GM18508 (cell line): ENCODE data around the gene DHRS9.

Experiments
- ATAC-seq: cut with Tn5 transposase; IDR thresholded peaks from one replicate; pipeline ENCODE4 v1.9.1; 2021; ENCODE audit warnings: moderate number of reproducible peaks; ENCODE audit not compliant: insufficient read depth, unreplicated experiment

Gene DHRS9

DNA sequence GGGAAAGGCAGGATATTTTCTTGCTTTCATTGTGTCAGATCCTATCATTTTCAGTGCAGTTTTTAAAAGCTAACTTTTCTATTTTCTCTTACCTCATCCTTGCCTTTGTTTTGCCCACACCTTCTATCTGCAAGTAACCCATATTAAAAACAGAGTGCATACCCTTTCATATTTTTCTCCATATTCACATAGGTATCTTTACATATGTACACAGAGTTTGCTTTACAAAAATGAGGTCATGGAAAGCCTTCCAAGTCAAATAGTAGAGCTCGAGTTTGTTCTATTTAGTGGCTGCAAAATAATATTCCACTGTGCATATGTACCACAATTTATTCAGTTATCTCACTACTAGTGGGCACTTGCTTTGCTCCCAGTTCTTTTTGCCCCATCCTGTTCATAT lies 3.9 kb upstream of the DHRS9 start:
- ATAC-seq: no peak

DNA sequence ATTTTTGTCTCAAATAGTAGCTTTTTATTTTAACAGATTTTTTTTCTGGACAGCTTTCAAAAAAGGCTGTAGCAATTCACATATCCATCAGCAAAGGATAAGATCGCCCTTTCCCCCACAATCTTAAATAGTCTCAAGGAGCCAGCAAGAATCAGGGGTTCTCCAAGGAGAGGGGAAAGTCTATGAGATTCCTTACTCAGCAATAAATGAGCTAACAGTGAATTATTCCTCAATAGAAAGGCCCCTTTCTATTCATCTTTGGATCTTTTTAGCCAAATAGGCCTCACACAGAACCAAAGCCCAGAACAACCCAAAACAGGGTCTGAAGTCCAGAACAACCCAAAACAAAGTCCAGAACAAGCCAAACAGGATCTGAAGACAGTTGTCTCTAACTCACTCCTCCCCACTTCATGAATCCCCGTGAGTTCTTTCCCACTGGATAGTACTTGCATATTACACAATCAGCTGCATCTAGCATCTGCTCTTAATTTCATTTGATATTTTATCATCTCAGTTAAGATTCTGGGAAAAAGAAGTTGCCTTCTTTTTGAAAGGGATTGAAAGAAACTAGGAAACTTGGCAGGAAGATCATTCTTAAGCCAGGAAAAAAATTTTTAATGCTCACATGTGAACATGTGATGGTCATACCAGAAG lies 3.4 kb upstream of the DHRS9 start:
- ATAC-seq: no peak

DNA sequence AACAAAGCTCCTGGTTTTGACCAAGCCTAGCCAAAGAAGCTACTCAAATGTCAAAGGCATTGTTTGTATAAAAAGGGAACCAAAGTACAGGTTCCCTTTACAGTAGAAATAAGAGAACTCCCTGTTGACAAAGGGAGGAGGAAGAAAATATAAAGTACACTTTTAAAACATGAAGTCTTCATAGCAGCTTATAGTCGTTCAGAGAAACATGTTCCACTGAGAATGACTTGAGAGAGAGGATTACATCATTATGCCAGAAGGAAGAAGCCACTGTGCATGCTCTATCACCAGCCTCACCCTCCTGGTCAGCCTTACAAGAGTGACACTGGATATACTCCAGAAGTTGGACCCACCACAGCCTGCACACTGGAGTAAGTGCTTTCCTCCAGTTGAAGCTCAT lies 2.5 kb upstream of the DHRS9 start:
- no peak for ATAC-seq

DNA sequence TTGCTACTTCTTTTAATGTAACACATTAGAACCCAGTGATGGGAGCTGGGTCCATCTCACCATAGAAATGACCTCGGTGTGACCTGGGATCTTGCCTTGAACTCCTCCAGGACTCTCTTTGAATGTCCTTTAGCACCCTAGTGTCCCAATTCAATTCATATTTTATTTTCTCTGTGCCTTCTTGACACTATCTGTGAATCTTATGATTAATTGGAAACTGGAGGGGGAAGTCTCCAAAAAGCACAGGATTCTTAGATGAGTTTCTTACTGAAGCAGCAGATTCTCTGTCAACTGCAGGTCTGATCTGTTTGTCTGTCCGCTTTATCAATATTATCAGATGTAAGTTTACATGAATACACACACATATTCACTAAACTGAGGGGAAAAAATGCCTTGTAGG lies 470 bp downstream of the DHRS9 start:
- ATAC-seq: no peak

DNA sequence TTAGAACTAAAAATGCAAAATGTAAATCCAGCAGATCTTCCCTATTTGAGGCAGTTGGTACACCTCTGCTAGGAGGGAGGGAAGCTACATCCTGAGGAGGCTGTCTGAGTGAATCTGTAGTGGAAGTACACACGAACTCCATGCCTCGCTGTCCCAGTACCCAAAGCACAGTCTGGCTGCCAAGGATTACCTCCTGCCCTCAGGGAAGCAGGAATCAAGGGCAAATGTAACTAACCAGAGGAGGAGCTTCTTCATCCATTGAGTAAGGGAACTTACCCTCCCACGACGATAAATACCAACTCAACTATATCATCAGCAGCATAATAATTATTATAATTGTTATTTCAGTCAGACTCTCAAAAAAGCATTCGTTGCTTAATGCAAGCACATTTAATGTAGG lies 2.1 kb downstream of the DHRS9 start:
- ATAC-seq: no peak

DNA sequence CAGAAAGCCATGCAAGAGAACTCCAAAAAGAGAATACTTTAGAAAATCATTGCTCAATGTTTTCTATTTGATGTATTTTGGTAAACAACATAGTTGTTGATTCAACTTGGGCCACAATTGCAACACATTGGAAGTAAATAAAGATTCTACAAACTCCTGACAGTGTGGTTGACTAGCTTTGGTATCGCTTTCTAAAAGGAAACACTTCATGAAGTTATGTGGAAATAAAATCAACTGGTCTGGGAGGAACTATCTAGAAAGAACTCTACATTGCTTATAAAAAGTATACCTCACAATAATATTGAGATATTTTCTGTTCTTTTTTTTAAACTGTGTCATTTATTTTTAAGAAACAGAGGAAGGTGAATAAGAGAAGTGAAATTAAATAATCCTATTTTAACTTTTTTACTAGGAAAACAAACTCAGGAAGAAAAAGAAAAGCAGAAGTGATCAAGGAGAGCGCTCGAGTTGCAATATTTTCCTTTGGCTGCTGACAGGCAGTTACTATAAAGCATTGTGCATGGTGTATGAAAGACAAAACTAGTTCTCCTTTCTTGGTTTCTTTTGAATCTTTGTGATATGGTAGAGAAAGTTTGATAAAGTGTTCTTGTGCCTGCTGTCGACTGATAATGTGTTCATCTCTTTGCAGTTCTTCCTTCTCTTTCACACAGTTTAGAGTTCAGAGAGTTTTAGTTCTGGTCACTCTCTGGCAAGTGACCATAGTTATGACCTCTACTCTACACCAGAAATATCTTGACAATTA lies 3.0 kb downstream of the DHRS9 start:
- ATAC-seq: no peak

DNA sequence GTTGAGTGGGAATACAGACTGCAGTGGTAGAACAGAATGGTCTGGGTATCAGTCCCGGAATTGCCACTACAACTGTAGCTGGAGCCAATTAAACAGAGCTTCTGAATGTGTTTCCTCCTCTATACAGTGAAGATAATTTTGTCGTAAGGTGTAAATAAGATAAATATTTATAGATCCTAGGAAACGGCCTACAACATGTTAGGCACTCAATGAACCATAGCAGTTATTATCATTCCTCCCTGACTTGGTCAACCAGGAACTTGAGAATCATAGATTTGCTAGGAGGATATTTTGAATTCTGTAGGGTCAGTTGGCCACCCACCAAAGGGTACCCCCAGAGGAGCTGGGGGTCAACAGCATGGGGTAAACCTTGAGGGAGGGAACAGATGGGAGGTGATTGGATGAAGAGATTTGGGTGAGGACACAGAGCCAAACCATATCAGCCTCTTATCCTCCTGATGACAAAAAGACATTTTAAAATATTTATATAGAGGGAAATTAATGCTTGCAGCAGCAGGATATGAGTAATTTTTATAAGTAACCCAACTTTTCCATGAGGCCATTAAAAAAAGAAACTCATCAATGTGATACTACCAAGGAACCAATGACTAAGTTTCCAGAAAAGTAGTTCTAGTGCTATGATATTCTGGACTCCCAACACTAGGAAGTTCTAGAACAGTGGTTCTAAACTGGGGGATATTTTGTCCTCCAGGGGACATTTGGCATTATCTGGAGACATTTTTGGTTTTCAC lies 4.0 kb downstream of the DHRS9 start:
- ATAC-seq: no peak

DNA sequence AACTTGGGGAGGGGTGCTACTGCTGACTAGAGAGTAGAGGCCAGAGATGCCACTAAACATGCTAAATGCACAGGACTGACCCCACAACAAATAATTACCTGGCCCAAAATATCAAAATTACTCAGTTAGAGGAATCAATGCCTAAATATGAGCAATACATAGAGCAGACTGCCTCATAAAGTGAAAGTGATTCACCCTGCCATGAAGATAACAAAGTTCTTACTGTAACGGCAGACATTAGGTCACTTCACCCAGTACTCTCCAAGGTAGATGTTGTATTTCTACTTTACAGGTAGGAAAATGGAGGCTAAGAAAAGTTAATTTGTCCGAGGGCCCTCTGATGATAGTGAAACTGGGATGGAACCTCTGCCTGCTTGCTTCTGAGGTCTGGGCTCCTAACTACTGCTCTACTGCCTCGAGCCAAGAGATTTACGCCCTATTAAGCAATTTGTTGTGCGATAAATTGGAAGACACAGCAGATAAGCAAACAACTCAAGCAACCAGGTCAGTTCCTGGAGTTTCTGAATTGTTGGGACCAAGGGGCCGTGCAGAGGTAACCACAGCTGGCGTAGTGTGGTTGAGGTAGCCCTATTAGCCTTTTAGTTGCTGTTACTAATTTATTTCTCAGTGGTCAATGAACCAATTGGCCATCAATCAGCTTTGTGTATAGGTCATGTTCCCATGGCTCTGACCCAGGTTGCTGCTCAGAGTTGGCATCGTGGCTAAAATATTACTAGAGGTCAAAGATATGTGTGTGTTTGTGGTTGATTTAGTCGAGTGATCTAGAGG lies 4.8 kb downstream of the DHRS9 start:
- ATAC-seq: no peak

DNA sequence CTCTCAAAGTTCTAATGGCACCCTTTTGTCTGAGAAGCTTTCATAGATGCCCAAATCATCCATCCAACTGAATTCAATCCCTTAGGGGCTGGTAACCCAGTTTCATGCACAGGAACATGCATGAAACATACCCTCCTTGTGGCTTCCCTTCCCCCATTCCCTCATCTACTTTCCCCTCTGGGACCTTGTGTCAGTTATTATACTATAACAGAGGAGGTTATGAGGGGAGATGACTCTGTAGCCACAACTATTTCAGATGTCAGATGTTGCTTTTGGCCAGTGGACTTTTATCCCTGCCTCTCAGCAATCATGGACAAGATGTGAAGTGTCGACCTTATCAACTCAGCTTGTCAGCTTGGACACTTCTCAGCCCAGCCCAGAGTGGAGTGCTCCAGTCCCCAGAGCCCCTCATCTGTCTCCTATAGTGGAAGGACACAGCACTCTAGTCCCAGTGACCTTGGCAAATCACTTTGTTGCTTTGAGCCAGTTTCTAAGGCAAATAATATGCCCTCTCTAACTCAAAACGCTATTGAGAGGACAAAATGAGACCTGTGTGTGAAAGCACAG lies 8.4 kb downstream of the DHRS9 start:
- ATAC-seq: no peak

DNA sequence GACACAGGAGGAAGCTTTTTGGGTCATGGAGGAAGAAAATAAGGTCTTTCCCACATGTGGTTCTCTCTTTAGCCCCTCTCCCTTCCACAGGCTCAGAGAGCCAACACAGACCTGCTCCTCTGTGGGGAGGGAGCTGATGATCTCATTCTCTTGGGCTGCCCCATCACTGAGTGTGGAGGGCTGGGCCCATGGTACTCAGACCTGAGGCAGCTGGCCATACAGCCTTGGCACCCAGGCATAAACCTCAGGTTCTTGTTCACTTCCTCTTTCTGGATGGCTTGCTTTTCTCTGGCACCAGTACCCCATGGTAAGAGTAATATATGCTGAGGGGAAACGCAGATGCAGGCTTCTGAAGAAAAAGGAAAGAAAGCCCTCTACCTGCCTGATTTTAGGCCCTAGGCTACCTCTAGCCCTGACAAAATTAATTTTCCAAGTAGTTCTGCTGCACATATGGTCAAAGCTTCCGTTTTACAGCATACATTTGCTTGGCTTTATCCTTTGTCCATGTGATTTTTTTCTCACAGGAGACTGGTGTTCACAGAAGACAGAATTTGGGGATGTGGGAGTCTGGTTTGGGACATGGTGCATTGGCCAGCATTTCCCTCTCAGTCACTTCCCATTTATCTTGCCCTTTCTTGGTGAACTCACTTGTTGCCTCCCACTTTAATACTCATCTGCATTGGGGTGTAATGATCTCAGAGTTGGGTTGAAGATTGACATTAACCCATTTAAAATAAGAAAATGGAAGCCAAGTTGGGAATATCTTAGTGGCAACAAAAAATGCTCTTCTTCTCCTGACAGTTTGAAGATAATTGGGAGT lies 11.1 kb downstream of the DHRS9 start:
- peak; percentile 76 for ATAC-seq

DNA sequence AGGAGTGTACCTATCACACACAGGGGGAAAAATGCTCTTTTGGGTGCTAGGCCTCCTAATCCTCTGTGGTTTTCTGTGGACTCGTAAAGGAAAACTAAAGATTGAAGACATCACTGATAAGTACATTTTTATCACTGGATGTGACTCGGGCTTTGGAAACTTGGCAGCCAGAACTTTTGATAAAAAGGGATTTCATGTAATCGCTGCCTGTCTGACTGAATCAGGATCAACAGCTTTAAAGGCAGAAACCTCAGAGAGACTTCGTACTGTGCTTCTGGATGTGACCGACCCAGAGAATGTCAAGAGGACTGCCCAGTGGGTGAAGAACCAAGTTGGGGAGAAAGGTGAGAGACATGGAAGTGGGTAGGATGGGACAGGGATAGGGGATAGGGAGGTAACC lies 12.2 kb downstream of the DHRS9 start:
- ATAC-seq: no peak

DNA sequence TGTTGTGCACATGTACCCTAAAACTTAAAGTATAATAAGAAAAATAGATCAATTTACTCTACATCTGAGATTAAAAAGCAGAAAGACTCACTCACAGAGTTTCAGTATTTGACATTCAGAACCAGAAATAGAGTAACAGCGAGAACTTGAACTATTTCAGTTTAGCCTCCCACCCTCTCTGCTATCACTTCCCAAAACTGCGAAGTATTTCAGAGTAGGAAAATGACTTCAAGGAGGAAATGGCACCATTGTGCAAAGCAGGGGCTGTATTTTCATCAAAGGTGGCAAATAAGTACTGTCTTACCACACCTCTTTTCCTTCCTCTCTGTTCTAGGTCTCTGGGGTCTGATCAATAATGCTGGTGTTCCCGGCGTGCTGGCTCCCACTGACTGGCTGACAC lies 13.6 kb downstream of the DHRS9 start:
- no peak for ATAC-seq

DNA sequence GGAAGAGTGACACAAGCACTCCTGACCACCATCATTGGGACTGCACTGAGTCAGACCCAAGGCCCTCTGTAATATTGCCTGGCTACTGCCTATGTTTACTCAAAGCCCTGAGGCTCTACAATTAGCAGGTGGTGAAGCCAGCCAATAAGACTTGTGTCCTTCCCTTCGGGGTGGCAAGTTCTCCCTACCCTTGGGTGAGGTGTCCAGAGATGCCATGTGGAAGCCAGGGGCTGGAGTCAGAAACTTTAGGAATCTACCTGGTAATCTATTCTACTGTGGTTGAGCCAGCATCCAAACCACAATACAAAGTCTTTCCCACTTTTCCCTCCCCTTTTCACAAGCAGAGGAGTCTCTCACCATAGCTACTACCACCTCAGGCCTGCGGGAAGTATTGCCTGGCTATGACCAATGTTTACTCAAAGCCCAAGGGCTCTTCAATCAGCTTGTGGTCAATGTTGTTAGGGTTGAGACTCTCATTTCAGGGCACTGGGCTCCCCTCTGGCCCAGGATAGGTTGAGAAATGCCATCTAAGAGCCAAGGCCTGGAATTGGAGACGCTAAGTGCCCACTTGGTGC lies 17.6 kb downstream of the DHRS9 start:
- no peak for ATAC-seq

DNA sequence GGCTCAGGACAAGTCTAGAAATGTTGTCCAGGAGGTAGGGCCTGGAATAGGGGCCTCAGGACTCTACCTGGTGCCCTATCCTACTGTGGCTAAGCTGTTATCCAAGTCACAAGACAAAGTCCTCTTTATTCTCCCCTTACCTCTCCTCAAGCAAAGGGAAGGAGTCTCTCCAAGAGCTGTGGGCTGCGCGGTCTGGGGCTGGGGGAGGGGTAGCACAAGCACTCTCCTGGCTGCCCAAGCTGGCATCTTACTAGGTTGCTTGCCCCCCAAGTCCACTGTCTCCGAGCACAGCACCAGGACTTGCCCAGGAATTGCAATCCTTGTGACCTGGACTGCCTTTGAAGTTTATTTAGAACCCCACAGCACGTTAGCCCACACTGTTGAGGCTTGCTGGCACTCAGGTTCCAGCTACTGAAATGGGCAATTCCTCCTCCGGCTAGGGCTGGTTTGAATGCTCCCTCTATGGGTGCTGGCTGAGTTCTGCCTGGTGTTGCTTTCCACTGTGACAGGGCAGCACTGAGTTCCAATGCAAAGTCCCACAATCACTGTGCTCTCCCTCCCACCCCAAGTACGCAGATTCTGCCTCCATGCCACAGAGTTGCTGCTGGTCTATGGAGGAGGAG lies 18.5 kb downstream of the DHRS9 start:
- ATAC-seq: no peak

DNA sequence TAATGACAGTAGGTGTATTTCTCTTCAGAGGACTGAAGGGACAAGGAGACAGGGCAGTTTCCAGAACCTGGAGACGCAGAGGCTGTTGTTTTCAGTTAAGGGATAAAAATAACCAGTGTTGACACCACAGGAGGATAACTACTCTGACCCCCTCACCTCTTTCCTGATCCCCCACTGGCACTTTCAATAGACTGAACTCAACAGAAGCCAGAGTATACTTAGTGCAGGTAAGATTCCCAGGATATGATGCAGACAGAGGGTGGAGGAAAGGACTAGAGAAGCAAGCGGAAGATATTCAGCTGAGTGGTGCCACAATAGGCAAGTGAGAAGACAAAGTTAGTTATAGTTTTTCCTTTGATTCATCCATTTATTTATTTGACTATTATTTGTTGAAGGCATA lies 19.8 kb downstream of the DHRS9 start:
- ATAC-seq: no peak

DNA sequence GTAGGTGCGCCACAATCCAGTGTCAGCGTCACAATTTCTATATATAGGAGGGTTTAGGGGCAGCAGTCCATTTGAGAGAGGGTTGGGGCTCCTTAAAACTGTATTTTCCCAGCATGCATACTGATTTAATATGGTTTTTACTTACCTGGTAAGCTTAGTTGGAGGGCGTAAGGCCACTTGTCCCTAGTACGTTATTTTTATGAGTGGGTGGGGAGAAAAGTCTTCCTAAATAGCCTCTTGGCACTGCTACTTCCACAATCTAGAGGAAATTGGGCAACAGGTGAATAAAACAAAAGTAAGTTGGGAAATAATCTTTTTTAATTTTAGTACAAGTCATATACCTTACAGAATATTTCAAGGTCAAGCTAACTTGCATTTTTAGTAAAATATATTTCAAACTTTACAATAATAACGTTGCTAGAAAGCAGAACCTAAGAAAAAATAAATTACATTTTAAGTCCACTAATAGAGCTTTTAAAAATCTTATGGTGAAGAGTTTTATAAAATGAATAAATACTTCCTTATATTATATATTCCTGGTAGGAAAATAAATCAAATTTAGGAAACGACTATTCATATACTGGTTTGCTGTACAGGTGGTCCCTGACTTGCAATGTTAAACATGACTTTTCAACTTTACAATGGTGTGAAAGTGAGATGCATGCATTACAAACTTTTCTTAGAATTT lies 20.9 kb downstream of the DHRS9 start:
- ATAC-seq: no peak

DNA sequence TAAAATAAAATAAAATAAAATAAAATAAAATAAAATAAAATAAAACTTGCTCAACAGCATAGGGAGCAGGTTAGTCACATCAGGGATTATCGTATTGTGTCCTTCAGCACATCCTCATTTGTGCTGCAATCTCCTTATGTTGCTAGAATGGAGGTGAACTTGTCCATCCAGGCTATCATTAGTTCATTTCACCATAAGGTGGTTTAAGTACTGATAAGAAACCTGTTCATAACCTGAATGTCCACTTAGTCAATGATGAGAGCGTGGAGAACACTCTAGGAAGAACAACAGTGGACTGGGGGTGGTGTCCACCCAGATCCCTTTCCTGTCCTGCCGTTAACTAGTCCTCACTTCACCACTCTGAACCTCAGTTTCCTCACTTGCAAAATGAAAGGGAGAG lies 21.9 kb downstream of the DHRS9 start:
- ATAC-seq: no peak
